Neural cell (in vitro differentiated cells): ENCODE measurements around the gene LRCH1.

Source experiments
- EZH2 ChIP-seq: fragments of 200-600, 300-800 bp; shearing (Covaris generic), sonication (generic); IDR thresholded peaks from 2 replicates; pipeline ENCODE4 v1.6.1; 2014; ENCODE audit warnings: antibody characterized with exemption, low read length, borderline replicate concordance, mild to moderate bottlenecking; ENCODE audit not compliant: insufficient read depth, poor library complexity, severe bottlenecking
- POLR2AphosphoS5 ChIP-seq: IDR thresholded peaks from 2 replicates; pipeline ENCODE4 v1.6.1; 2012
- RAD21 ChIP-seq: fragments of 450-650 bp; conservative IDR thresholded peaks from 2 replicates; pipeline ENCODE4 v1.6.1; 2014; ENCODE audit warnings: antibody characterized with exemption, mild to moderate bottlenecking, moderate library complexity
- TF ChIP-seq, protein P1 (sequence below): IDR thresholded peaks from 2 replicates; pipeline ENCODE4 v1.6.1; 2012; ENCODE audit warnings: borderline replicate concordance
- TF ChIP-seq, protein P2 (sequence below): fragments of 450-650 bp; IDR thresholded peaks from 2 replicates; pipeline ENCODE4 v1.5.1; 2014; ENCODE audit warnings: antibody characterized with exemption, mild to moderate bottlenecking, moderate library complexity; ENCODE audit not compliant: poor library complexity, severe bottlenecking

DNA sequence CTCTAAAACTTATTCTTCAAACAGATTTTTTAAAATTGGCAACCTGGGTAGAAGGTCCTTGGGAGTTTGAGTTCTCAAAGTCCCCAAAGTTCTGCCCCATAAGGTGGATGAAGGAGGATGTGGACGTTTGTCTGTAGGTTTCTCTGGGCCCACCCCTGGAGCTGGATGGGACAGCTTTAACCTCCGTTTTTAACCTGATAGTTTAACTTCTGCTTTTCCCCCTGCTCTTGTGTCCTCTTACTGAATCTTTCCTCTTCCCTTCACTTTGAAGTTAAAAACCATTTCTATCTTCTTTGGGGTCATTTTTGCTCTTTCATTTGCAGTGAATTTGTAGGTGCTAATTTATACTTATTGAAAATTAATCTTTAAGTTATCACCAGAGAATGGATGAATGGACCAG is 164.9 kb downstream of the LRCH1 start:
- no peak for TF ChIP-seq POLR2AphosphoS5
- TF ChIP-seq RAD21: no peak
- TF ChIP-seq, protein P1, sequence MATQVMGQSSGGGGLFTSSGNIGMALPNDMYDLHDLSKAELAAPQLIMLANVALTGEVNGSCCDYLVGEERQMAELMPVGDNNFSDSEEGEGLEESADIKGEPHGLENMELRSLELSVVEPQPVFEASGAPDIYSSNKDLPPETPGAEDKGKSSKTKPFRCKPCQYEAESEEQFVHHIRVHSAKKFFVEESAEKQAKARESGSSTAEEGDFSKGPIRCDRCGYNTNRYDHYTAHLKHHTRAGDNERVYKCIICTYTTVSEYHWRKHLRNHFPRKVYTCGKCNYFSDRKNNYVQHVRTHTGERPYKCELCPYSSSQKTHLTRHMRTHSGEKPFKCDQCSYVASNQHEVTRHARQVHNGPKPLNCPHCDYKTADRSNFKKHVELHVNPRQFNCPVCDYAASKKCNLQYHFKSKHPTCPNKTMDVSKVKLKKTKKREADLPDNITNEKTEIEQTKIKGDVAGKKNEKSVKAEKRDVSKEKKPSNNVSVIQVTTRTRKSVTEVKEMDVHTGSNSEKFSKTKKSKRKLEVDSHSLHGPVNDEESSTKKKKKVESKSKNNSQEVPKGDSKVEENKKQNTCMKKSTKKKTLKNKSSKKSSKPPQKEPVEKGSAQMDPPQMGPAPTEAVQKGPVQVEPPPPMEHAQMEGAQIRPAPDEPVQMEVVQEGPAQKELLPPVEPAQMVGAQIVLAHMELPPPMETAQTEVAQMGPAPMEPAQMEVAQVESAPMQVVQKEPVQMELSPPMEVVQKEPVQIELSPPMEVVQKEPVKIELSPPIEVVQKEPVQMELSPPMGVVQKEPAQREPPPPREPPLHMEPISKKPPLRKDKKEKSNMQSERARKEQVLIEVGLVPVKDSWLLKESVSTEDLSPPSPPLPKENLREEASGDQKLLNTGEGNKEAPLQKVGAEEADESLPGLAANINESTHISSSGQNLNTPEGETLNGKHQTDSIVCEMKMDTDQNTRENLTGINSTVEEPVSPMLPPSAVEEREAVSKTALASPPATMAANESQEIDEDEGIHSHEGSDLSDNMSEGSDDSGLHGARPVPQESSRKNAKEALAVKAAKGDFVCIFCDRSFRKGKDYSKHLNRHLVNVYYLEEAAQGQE: no peak
- TF ChIP-seq, protein P2, sequence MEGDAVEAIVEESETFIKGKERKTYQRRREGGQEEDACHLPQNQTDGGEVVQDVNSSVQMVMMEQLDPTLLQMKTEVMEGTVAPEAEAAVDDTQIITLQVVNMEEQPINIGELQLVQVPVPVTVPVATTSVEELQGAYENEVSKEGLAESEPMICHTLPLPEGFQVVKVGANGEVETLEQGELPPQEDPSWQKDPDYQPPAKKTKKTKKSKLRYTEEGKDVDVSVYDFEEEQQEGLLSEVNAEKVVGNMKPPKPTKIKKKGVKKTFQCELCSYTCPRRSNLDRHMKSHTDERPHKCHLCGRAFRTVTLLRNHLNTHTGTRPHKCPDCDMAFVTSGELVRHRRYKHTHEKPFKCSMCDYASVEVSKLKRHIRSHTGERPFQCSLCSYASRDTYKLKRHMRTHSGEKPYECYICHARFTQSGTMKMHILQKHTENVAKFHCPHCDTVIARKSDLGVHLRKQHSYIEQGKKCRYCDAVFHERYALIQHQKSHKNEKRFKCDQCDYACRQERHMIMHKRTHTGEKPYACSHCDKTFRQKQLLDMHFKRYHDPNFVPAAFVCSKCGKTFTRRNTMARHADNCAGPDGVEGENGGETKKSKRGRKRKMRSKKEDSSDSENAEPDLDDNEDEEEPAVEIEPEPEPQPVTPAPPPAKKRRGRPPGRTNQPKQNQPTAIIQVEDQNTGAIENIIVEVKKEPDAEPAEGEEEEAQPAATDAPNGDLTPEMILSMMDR: no peak
- no peak for TF ChIP-seq EZH2
